T-helper 2 cell treated with Interferon-gamma antibody and Interleukin-4, amounts not matched to agents 5 μg/mL and 100 μg/mL, for 36 hours (primary cell): ENCODE measurements around the gene NR1H3.

Experiments
- DNase-seq: peaks from one replicate; pipeline ENCODE4 v3.0.0; 2021; ENCODE audit warnings: low spot score
- H3K27ac Mint-ChIP-seq: one replicate; pipeline ENCODE4 v1.8.0; 2021; ENCODE audit warnings: mild to moderate bottlenecking, mixed read lengths
- H3K27me3 Mint-ChIP-seq: one replicate; pipeline ENCODE4 v1.8.0; 2021; ENCODE audit warnings: low read depth, mixed read lengths
- H3K36me3 Mint-ChIP-seq: one replicate; pipeline ENCODE4 v1.8.0; 2021; ENCODE audit warnings: low read depth, mixed read lengths
- H3K4me1 Mint-ChIP-seq: one replicate; pipeline ENCODE4 v1.8.0; 2021; ENCODE audit warnings: low read depth, mixed read lengths
- H3K4me3 Mint-ChIP-seq: one replicate; pipeline ENCODE4 v1.8.0; 2022; ENCODE audit warnings: mild to moderate bottlenecking, moderate library complexity, mixed read lengths
- H3K9me3 Mint-ChIP-seq: one replicate; pipeline ENCODE4 v1.8.0; 2021; ENCODE audit warnings: mixed read lengths

Gene NR1H3

DNA sequence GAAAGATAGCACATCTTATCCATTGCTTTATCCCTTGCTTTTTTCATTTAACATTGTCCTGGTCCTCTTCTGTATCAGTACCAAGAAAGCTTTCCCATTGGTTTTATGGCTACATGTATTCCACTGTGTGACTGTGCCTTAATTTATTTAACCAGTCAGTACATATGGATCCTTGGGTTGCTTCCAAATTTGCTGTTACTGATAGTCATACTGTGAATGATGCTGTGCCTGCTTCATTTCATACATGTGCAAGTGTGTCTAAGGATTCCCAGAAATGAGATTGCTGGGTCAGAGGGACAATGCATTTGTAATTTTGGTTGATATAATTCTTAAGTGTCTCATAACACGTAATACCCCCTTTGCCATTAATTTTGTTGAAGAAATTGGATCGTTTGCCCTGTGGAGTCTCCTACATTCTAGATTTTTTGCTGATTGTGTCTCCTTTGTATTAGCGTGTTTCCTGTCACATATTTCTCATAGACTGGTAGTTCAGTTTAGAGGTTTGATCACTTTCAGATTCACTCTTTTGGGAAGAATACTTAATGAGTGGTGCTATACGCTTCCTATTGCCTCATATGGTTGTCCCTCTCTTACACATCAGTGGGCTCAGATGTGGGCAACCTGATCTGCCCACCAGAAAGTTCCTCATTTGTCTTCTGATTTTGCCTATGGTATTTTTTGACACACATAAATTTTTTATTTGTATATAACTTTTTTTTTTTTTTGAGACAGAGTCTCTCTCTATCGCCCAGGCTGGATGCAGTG, 59.5 kb downstream of the NR1H3 start:
- Mint-ChIP-seq H3K27me3 (no peaks in the 10 kb centered on the region), H3K9me3 (no peaks in the 10 kb centered on the region), H3K4me3 (no peak overlapping the region), H3K36me3 (peaks cover 38% of the 10 kb centered on the region), H3K4me1 (peaks cover 7% of the 10 kb centered on the region), H3K27ac (peak overlapping the region; percentile 9)
- DNase-seq: no peak

DNA sequence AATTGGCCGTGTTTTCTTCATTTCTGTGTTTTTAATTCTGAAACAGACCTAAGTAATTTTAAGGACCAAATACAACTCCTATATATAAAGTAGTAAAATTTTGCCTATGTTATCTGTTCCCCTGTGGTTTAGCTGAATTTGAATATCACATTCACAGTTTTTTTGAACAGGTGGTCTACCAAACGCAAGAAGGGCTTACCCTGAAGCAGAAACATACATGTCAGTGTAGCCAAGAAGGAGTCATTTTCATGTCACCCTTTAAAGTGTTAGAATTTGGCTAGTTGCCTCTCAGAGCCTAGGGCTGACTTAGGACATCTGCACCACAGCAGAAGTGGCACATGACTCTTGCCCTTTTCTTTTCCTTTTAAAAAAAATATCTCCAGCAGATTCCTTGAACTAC, 60.4 kb downstream of the NR1H3 start:
- Mint-ChIP-seq H3K4me3 (no peak overlapping the region), H3K27me3 (no peaks in the 10 kb centered on the region), H3K4me1 (peaks cover 7% of the 10 kb centered on the region), H3K9me3 (no peaks in the 10 kb centered on the region), H3K27ac (no peak overlapping the region), H3K36me3 (peaks cover 35% of the 10 kb centered on the region)
- DNase-seq: no peak
